Astrocyte (in vitro differentiated cells and primary cell): Measurements from ENCODE around the gene ISCA1. TPM values are rescaled to one million over a fixed set of nuclear protein-coding genes. Genes with fewer than 3 reads are reported as not detected.

Source experiments
- DNase-seq: peaks from one replicate; pipeline ENCODE4 v3.0.0-alpha.2; 2010; ENCODE audit warnings: low read depth
- FAIRE-seq: peaks from 2 replicates; lab custom pipeline; 2011; peaks lifted over from hg19 to GRCh38; lab: Jason Lieb, UNC
- H2AFZ ChIP-seq: 2 replicates; pipeline ENCODE4 v1.6.0; 2012; ENCODE audit warnings: low read depth, low read length, inconsistent platforms
- H3K27ac ChIP-seq: 2 replicates; pipeline ENCODE4 v1.5.1; 2011; ENCODE audit warnings: low read depth, low read length, inconsistent platforms
- H3K27me3 ChIP-seq: 2 replicates; pipeline ENCODE4 v1.6.0; 2011; ENCODE audit warnings: low read length, inconsistent platforms; ENCODE audit not compliant: insufficient read depth
- H3K36me3 ChIP-seq: 2 replicates; pipeline ENCODE4 v1.5.1; 2011; ENCODE audit warnings: low read length, inconsistent platforms; ENCODE audit not compliant: insufficient read depth
- H3K4me1 ChIP-seq: 2 replicates; pipeline ENCODE4 v1.5.1; 2011; ENCODE audit warnings: low read length, inconsistent platforms; ENCODE audit not compliant: insufficient read depth
- H3K4me2 ChIP-seq: 2 replicates; pipeline ENCODE4 v1.6.0; 2012; ENCODE audit warnings: low read length, inconsistent platforms
- H3K4me3 ChIP-seq: 2 replicates; pipeline ENCODE4 v1.5.1; 2011; ENCODE audit warnings: low read depth, mild to moderate bottlenecking, low read length, inconsistent platforms; ENCODE audit not compliant: insufficient read depth
- H3K79me2 ChIP-seq: 2 replicates; pipeline ENCODE4 v1.6.0; 2012; ENCODE audit warnings: mild to moderate bottlenecking, low read length, inconsistent platforms; ENCODE audit not compliant: insufficient read depth
- H3K9ac ChIP-seq: 2 replicates; pipeline ENCODE4 v1.6.0; 2012; ENCODE audit warnings: mild to moderate bottlenecking, low read length, inconsistent platforms
- H3K9me3 ChIP-seq: 2 replicates; pipeline ENCODE4 v1.5.1; 2012; ENCODE audit warnings: low read depth, mild to moderate bottlenecking, low read length, inconsistent platforms; ENCODE audit not compliant: insufficient read depth
- H4K20me1 ChIP-seq: 2 replicates; pipeline ENCODE4 v1.6.0; 2012; ENCODE audit warnings: low read length, inconsistent platforms; ENCODE audit not compliant: insufficient read depth
- H3K27ac Mint-ChIP-seq: one replicate; pipeline ENCODE4 v1.8.0; 2021; ENCODE audit warnings: mild to moderate bottlenecking, mixed read lengths; ENCODE audit not compliant: unreplicated experiment
- H3K27me3 Mint-ChIP-seq: one replicate; pipeline ENCODE4 v1.8.0; 2021; ENCODE audit warnings: low read depth, mixed read lengths; ENCODE audit not compliant: unreplicated experiment
- H3K36me3 Mint-ChIP-seq: one replicate; pipeline ENCODE4 v1.8.0; 2021; ENCODE audit warnings: low read depth, mixed read lengths; ENCODE audit not compliant: unreplicated experiment
- H3K4me1 Mint-ChIP-seq: one replicate; pipeline ENCODE4 v1.8.0; 2021; ENCODE audit warnings: low read depth, mixed read lengths; ENCODE audit not compliant: unreplicated experiment
- H3K4me3 Mint-ChIP-seq: one replicate; pipeline ENCODE4 v1.8.0; 2021; ENCODE audit warnings: mild to moderate bottlenecking, moderate library complexity, mixed read lengths; ENCODE audit not compliant: unreplicated experiment
- H3K9me3 Mint-ChIP-seq: one replicate; pipeline ENCODE4 v1.8.0; 2021; ENCODE audit warnings: mild to moderate bottlenecking, mixed read lengths; ENCODE audit not compliant: unreplicated experiment
- CTCF ChIP-seq: IDR thresholded peaks from 2 replicates; pipeline ENCODE4 v1.5.1; 2011; ENCODE audit warnings: low read depth, mild to moderate bottlenecking, inconsistent platforms, low read length, moderate library complexity; ENCODE audit not compliant: insufficient read depth
- EZH2 ChIP-seq: IDR thresholded peaks from 2 replicates; pipeline ENCODE4 v1.6.1; 2012; ENCODE audit warnings: mild to moderate bottlenecking, low read length, inconsistent platforms; ENCODE audit not compliant: insufficient read depth
- total RNA-seq: library from RNA; stranded (reverse); gene quantifications from 2 replicates; pipeline ENCODE4 v1.2.1, GENCODE V29; 2021

Gene ISCA1
- total RNA-seq, 1 donor from 2014 or later, result 30.6 TPM

GRCh38 chr9:86246752-86247161 is 35.6 kb downstream of the ISCA1 start:
- Histone ChIP-seq H2AFZ (peak overlapping the region; percentile 32), H3K27me3 (no peaks in the 10 kb centered on the region), H3K4me3 (no peak overlapping the region), H3K4me1 (no peaks in the 10 kb centered on the region), H3K9me3 (no peaks in the 10 kb centered on the region), H3K9ac (no peak overlapping the region), H3K27ac (no peak overlapping the region), H3K36me3 (no peaks in the 10 kb centered on the region), H3K79me2 (no peaks in the 10 kb centered on the region), H3K4me2 (peak overlapping the region; percentile 23), H4K20me1 (no peaks in the 10 kb centered on the region)
- DNase-seq (no peak), FAIRE-seq (no peak)
- Mint-ChIP-seq H3K27ac (no peak overlapping the region), H3K4me3 (no peak overlapping the region), H3K27me3 (no peaks in the 10 kb centered on the region), H3K9me3 (peaks cover 2% of the 10 kb centered on the region), H3K4me1 (peaks cover 3% of the 10 kb centered on the region), H3K36me3 (peaks cover 3% of the 10 kb centered on the region)
- TF ChIP-seq CTCF, result no peak
- no peak for TF ChIP-seq EZH2

- Mint-ChIP-seq H3K27me3 (no peaks in the 10 kb centered on the region), H3K9me3 (no peaks in the 10 kb centered on the region), H3K4me1 (peaks cover 3% of the 10 kb centered on the region), H3K4me3 (no peak overlapping the region), H3K36me3 (no peaks in the 10 kb centered on the region), H3K27ac (no peak overlapping the region)
- H3K9ac ChIP-seq, result no peak overlapping the region
- no peaks in the 10 kb centered on the region for H3K36me3 ChIP-seq
- no peak for FAIRE-seq
- no peak overlapping the region for H3K4me3 ChIP-seq
- H4K20me1 ChIP-seq, result no peaks in the 10 kb centered on the region
- no peak for DNase-seq
- no peaks in the 10 kb centered on the region for H3K9me3 ChIP-seq
- H3K79me2 ChIP-seq, result no peaks in the 10 kb centered on the region
- TF ChIP-seq CTCF, result no peak
- no peak for TF ChIP-seq EZH2
- no peaks in the 10 kb centered on the region for H3K27me3 ChIP-seq
- H3K4me1 ChIP-seq, result no peaks in the 10 kb centered on the region
- no peak overlapping the region for H3K4me2 ChIP-seq
- no peak overlapping the region for H2AFZ ChIP-seq
- H3K27ac ChIP-seq, result no peak overlapping the region
These were observed 40.3 kb downstream of the ISCA1 start for GRCh38 chr9:86242071-86242470.

- Histone ChIP-seq H3K36me3 (no peaks in the 10 kb centered on the region), H3K79me2 (no peaks in the 10 kb centered on the region), H3K4me3 (no peak overlapping the region), H4K20me1 (no peaks in the 10 kb centered on the region), H3K9ac (no peak overlapping the region), H2AFZ (no peak overlapping the region), H3K4me2 (no peak overlapping the region), H3K27ac (no peak overlapping the region), H3K27me3 (no peaks in the 10 kb centered on the region), H3K4me1 (no peaks in the 10 kb centered on the region), H3K9me3 (no peaks in the 10 kb centered on the region)
- TF ChIP-seq CTCF (no peak), EZH2 (no peak)
- Mint-ChIP-seq H3K27ac (no peak overlapping the region), H3K9me3 (no peaks in the 10 kb centered on the region), H3K4me1 (peaks cover 3% of the 10 kb centered on the region), H3K27me3 (no peaks in the 10 kb centered on the region), H3K36me3 (no peaks in the 10 kb centered on the region), H3K4me3 (no peak overlapping the region)
- no peak for DNase-seq
- no peak for FAIRE-seq
These were observed 41.1 kb downstream of the ISCA1 start for GRCh38 chr9:86241216-86241615.
